GM18505 (cell line): Measurements from ENCODE around the gene CEBPZOS.

Experiments used
- ATAC-seq: cut with Tn5 transposase; IDR thresholded peaks from one replicate; pipeline ENCODE4 v1.9.1; 2021; ENCODE audit not compliant: unreplicated experiment
- POLR2A ChIP-seq: IDR thresholded peaks from 4 replicates; pipeline ENCODE4 v1.6.1; 2011; ENCODE audit warnings: borderline replicate concordance; ENCODE audit not compliant: insufficient read depth, insufficient read length; ENCODE audit errors: extremely low read depth

The CEBPZOS gene

DNA sequence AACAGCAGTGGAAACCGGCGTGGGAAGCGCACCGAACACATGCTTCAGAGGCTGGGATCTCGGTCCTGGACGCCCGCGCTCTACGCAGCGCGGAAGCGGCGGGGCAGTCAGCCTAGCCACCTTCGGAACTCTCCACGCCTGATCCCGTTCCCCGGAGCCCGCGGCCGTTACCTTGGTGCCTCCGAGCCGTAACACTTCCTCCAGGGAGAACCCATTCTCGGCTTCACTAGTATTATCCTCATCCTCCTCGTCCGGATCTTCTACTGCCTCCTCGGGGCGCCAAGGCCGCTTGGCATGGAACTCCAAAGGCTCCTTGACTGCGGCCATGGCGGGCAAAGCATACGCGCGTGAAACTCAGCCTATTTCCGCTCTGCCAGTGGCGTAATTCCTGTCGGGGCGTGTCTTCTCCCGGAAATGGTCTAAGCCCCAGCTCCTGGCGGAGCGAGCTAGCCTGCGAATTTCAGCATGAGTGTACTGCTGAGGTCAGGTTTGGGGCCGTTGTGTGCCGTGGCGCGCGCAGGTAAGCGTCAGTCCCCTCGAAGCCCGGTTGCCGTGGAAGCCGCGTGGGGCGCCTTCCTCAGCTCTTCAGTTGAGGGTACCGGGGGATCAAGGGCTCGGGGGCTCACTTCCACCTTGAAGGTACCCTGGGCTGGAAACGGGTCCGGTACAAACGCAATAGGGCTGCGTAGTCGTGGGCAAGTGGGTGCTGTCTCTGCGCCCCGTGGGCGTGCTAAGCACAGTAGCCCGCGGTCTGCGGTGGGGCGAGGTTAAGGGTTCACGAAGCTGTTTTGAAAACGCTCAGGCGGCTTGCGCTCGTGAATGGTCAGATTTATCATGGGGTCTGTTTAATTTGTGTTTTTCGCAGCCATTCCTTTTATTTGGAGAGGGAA is 35.2 kb downstream of the CEBPZOS start, which contains the start of the genes CEBPZ and NDUFAF7:
CEBPZ (minus strand) TSS at position 356 of the 890 bp plus-strand sequence; CDS start at position 327, 29 bp downstream.
NDUFAF7 (plus strand) TSS at position 418 of the 890 bp plus-strand sequence; CDS start at position 466, 48 bp downstream.
- peak; percentile 95 for TF ChIP-seq POLR2A
- peak; percentile 94 for ATAC-seq

DNA sequence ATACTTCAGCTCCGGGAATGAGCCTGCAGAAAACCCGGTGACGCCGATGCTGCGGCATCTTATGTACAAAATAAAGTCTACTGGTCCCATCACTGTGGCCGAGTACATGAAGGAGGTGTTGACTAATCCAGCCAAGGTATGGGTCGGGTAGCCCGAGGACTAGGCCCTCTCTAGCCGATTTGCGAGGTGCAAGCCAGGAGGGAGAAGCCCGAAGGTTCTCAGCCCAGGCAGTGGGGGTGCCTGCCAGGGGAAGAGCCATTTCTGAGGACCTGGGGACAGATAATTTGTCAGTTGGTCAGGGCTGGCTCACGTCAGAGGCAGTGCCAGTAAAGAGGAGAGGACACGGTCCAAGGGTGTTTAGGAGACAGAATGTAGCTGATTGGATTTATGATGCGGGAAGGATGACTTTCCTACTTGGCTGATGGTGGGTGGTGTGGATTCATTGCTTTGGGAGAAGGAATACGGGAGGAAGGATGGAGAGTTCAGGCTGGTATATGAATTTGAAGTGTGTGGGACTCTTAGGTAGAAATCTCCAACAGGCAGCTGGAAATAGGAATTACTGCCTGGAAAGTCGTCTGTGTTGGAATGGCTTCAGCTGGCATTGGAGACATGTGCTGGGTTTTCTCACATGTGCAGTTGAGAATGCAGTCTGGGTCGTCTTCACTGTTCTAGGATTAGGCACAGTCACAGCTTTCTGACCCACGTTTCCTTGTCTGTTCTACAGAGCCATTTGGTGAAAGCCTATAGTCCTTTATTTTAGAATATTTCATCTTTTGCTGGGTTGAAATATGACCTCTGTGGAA is 36.0 kb downstream of the CEBPZOS start:
- ATAC-seq = no peak
- no peak for TF ChIP-seq POLR2A

DNA sequence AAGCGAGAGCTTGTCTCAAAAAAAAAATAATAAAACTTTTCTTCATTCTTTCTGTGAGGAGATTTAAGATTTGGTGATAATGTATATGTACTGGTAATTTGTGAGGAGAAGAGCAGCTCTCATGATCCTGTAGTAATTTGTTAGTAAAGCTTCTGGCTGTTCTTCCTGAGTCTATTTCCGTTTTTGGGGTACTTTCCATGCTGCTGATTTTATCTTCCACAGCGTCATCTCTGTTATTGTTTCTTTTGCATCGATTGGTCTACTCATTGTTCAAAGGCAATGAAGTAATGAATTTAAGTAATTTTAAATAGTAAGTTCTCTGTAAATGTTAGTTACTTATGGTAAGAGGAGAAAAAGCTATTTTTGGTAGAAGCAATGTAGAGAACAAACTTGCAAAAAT is 47.1 kb downstream of the CEBPZOS start:
- TF ChIP-seq POLR2A = no peak
- no peak for ATAC-seq

DNA sequence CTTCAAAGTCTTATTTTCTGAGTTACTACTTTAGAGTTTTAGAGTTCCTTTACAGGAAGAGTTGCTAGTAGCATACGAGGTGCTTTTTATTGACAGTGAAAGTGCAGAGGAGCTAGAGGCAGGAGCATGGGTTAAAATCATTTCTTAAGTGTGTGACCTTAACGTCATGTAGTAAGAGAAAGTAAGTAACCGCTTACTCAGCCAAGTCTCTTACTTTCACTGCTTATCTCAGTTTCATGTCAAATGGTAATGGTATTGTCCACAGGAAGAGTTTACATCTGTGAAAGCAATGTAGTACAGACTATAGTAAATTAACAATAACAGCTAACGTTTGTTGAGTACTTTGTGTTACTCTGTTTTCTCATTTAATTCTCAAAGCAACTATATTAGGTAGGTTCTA is 47.7 kb downstream of the CEBPZOS start:
- ATAC-seq = peak; percentile 83
- no peak for TF ChIP-seq POLR2A

DNA sequence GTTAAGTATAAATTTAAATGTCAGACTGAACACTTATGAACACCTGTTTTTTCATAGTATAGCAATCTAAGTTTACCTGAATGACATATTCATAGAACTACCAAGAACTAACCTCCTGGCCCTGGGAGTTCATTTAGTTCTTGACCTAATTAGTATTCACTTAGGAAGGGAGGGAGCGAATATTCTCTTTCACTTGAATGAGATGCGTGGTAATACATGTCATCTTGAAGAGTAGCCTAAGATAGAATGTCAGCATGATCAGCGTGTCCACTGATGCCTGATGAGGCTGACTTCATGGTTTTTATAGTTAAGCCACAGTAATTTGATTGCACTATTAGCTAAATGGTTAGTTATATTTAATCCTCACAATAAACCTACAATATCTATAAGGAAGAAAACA is 48.5 kb downstream of the CEBPZOS start:
- ATAC-seq = no peak
- no peak for TF ChIP-seq POLR2A

DNA sequence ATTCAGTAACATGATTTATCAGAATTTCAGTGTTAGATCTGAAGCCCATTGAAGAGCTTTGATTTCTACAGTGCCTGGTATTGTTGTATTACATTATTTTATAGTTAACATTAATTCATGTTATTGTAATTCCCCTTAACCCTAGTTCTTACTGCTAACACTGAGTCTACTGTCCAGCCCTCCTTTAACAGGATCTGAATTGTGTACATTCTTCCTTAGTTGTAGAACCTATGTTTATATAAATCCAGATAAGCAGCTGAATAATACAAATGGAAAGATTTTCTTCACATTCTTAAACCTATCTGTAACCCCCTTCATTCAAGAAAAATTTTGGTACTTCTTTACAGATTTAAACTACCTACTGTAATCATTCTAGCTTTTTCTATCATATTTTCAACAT is 49.9 kb downstream of the CEBPZOS start:
- ATAC-seq = no peak
- TF ChIP-seq POLR2A = no peak

DNA sequence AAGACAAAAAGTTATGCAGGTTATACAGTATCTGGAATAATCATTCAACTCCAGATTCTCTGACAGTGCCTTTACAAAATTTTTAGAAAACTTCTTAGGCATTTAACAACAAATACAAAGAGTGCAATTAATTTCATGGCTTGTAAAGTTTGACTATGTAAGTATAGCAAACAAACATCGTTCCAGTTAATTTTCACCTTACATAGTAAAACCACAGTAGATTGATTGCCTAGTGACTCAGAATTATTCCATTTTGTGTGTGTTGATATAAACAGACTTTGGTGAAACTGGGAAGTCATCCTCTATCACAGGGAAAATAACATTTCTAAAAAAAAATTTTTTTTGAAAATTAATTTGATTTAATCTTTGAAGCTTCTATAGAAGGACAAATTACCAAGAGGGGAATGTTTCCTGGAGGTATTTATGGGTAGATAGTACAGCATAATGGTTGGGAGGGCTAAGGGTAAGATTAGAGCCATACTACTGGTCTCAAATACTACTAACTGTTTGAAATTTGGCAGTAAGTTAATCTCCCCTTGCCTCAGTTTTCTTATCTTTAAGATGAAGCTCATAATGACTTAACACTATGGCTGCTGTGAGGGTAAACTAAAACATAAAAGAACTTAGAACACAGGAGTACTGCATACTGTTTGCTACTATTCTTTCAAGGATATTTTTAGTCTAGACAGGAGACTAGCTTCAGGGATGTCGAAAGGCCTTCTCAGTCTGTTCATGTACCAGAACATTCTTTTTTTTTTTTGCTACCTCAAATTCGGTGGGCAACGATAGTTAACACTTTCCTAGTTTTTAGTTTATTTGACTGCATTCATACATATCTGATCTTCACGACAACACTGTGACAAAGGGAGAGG is 54.8 kb downstream of the CEBPZOS start:
- TF ChIP-seq POLR2A = no peak
- no peak for ATAC-seq
